Measurements from ENCODE around the gene D2HGDH.

D2HGDH gene

DNA sequence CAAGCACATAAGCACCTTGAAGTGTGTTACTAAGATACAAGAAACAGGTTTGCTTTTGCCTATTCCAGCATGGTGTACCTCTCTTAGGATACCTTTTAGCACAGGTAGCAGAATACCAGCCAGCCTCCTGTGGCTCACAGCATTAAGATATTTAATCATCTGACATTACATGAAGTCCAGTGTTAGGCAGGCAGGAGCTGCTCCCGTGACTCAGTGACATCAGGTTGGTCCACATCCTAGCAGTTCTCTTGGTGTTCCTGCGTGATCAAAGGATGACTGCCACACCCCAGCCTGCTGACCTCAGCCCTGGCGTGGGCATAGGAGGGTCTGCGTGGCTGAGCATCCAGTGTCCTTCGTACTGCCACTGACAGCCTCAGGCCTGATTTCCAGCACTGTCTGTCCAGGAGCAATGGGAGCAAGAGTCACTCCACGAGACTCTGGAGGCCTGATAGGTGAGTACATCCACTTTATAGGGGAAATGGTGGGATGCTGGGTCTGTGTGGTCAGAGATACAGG, 44.2 kb upstream of the D2HGDH start:
- no peak for TF ChIP-seq CTCF (IDR thresholded peaks at IDR 0.05; ENCODE audit: poor library complexity, severe bottlenecking)
- H3K9me3 ChIP-seq (ENCODE audit: severe bottlenecking) = no peaks in the 10 kb centered on the region
- H3K4me3 ChIP-seq (ENCODE audit: severe bottlenecking) = no peak overlapping the region
- peaks cover 49% of the 10 kb centered on the region for H3K36me3 ChIP-seq (ENCODE audit: low read depth)
- ATAC-seq (ENCODE audit: low read depth) (no peak), DNase-seq (ENCODE audit: low spot score) (no peak)
- peaks cover 14% of the 10 kb centered on the region for H3K4me1 ChIP-seq (ENCODE audit: insufficient read depth, poor library complexity, severe bottlenecking)
- H3K27ac ChIP-seq (ENCODE audit: poor library complexity, severe bottlenecking) = no peak overlapping the region
- no peaks in the 10 kb centered on the region for H3K27me3 ChIP-seq (ENCODE audit: insufficient read depth, poor library complexity, severe bottlenecking)

DNA sequence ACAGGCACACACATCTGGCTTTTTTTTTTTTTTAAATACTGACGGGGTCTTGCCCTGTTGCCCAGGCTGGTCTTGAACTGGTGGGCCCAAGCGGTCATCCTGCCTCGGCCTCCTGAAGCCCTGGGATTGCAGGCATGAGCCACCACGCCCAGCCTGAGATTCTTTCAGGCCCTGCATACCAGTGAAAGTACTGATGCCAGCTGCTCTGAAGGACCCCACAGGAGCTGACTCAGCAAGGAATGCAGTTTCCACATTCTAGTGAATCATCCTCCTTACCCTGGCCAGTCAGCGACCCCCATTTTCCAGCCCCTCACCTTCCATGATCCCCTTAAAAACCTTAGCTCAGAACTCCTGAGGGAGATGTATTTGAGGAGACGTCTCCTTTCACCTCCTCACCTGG, 42.0 kb upstream of the D2HGDH start:
- ATAC-seq (ENCODE audit: low read depth) (peak; percentile 70), DNase-seq (ENCODE audit: low spot score) (no peak)
- peaks cover 14% of the 10 kb centered on the region for H3K4me1 ChIP-seq (ENCODE audit: insufficient read depth, poor library complexity, severe bottlenecking)
- H3K9me3 ChIP-seq (ENCODE audit: severe bottlenecking) = no peaks in the 10 kb centered on the region
- no peak for TF ChIP-seq CTCF (IDR thresholded peaks at IDR 0.05; ENCODE audit: poor library complexity, severe bottlenecking)
- peak overlapping the region; percentile 43 for H3K27ac ChIP-seq (ENCODE audit: poor library complexity, severe bottlenecking)
- H3K27me3 ChIP-seq (ENCODE audit: insufficient read depth, poor library complexity, severe bottlenecking) = no peaks in the 10 kb centered on the region
- H3K4me3 ChIP-seq (ENCODE audit: severe bottlenecking) = no peak overlapping the region
- peaks cover 46% of the 10 kb centered on the region for H3K36me3 ChIP-seq (ENCODE audit: low read depth)

GRCh38 chr2:241695651-241696050, 38.8 kb upstream of the D2HGDH start:
- ATAC-seq (ENCODE audit: low read depth) (no peak; the same call in 2 of the 3 replicates), DNase-seq (ENCODE audit: low spot score) (no peak)
- no peaks in the 10 kb centered on the region for H3K9me3 ChIP-seq (ENCODE audit: severe bottlenecking)
- no peak overlapping the region for H3K4me3 ChIP-seq (ENCODE audit: severe bottlenecking)
- H3K27ac ChIP-seq (ENCODE audit: poor library complexity, severe bottlenecking) = no peak overlapping the region
- peaks cover 37% of the 10 kb centered on the region for H3K36me3 ChIP-seq (ENCODE audit: low read depth)
- TF ChIP-seq CTCF (IDR thresholded peaks at IDR 0.05; ENCODE audit: poor library complexity, severe bottlenecking) = no peak
- H3K27me3 ChIP-seq (ENCODE audit: insufficient read depth, poor library complexity, severe bottlenecking) = no peaks in the 10 kb centered on the region
- H3K4me1 ChIP-seq (ENCODE audit: insufficient read depth, poor library complexity, severe bottlenecking) = peaks cover 10% of the 10 kb centered on the region

DNA sequence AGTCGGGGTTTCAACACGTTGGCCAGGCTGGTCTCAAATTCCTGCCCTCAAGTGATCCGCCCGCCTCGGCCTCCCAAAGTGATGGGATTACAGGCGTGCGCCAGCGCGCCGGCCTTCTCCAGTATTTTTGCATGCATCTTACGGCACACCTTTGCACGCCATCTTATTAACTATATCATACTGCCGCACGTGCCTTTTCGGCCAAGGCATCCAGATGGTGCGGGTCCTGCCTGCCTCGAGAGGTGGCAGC, 33.4 kb upstream of the D2HGDH start:
- Histone ChIP-seq H3K36me3 (ENCODE audit: low read depth) (peaks cover 20% of the 10 kb centered on the region), H3K4me1 (ENCODE audit: insufficient read depth, poor library complexity, severe bottlenecking) (peaks cover 5% of the 10 kb centered on the region), H3K27ac (ENCODE audit: poor library complexity, severe bottlenecking) (peak overlapping the region; percentile 74), H3K27me3 (ENCODE audit: insufficient read depth, poor library complexity, severe bottlenecking) (no peaks in the 10 kb centered on the region), H3K9me3 (ENCODE audit: severe bottlenecking) (no peaks in the 10 kb centered on the region), H3K4me3 (ENCODE audit: severe bottlenecking) (peak overlapping the region; percentile 63)
- peak; percentile 52 for TF ChIP-seq CTCF (IDR thresholded peaks at IDR 0.05; ENCODE audit: poor library complexity, severe bottlenecking)
- no peak for ATAC-seq (ENCODE audit: low read depth)
- DNase-seq (ENCODE audit: low spot score) = no peak

DNA sequence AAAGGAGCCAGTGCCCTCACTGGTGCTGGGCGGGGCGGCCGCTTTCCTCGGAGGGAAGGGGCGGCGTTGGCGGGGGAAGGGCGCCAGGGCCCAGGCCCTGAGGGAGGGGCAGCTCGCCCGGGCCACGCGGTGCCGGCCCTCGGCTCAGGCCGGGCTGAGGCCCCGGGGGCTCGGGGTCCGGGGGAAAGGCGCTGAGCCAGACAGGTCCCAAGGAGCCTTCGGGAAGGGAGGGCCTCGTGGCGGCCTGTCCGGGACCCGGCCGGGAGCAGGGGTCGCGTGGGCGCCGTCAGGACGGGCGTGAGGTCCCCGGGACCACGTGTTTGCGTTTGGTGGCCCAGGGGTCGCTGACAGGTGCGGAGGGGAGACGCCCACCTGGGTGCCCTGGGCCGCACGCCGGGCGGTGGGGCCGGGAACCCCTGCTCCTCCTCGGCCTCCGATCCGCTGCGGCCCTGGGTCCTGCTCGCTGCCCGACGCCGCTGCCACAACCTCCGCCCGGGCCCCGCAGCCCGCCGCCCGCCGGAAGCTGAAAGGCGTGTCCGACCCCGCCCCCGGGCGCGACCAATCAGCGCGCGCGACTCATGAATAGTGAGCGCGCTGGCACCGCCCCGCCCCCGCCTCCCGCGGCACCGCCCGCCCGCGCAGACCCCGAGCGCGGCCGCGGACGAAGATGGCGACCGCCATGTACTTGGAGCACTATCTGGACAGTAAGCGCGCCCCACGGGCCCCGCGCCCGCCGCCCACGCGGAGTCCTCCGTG, 32.9 kb upstream of the D2HGDH start, which contains the start of gene ING5:
Gene ING5 (plus strand): TSS at position 641 of the 756 bp plus-strand sequence. CDS start 27 bp downstream, at position 668.
- peak; percentile 16 for TF ChIP-seq CTCF (IDR thresholded peaks at IDR 0.05; ENCODE audit: poor library complexity, severe bottlenecking)
- Histone ChIP-seq H3K4me3 (ENCODE audit: severe bottlenecking) (peak within 1 kb of the TSS; percentile 63), H3K27me3 (ENCODE audit: insufficient read depth, poor library complexity, severe bottlenecking) (no peaks in the 10 kb centered on the region), H3K4me1 (ENCODE audit: insufficient read depth, poor library complexity, severe bottlenecking) (peaks cover 5% of the 10 kb centered on the region), H3K9me3 (ENCODE audit: severe bottlenecking) (no peaks in the 10 kb centered on the region), H3K36me3 (ENCODE audit: low read depth) (peaks cover 25% of the 10 kb centered on the region), H3K27ac (ENCODE audit: poor library complexity, severe bottlenecking) (peak within 1 kb of the TSS; percentile 74)
- peak; percentile 94 for DNase-seq (ENCODE audit: low spot score)
- ATAC-seq (ENCODE audit: low read depth) = peak; percentile 72

All from RWPE2 (cell line).